NCI-H446 treated with DMSO at 0.1 percent for 48 hours (cell line): Measurements from ENCODE around the gene XPO5.
A peak's percentile ranks its signal among the peaks of the same experiment; 100 is the strongest.
"Not testable (repeated sequence)": the region's sequence is repeated elsewhere in the genome, so short reads cannot be mapped to it uniquely, and the experiment has no call there.

Experiments used
- DNase-seq: peaks from one replicate; lab custom pipeline; 2025; lab: John Stamatoyannopoulos, UW

Gene XPO5

DNA sequence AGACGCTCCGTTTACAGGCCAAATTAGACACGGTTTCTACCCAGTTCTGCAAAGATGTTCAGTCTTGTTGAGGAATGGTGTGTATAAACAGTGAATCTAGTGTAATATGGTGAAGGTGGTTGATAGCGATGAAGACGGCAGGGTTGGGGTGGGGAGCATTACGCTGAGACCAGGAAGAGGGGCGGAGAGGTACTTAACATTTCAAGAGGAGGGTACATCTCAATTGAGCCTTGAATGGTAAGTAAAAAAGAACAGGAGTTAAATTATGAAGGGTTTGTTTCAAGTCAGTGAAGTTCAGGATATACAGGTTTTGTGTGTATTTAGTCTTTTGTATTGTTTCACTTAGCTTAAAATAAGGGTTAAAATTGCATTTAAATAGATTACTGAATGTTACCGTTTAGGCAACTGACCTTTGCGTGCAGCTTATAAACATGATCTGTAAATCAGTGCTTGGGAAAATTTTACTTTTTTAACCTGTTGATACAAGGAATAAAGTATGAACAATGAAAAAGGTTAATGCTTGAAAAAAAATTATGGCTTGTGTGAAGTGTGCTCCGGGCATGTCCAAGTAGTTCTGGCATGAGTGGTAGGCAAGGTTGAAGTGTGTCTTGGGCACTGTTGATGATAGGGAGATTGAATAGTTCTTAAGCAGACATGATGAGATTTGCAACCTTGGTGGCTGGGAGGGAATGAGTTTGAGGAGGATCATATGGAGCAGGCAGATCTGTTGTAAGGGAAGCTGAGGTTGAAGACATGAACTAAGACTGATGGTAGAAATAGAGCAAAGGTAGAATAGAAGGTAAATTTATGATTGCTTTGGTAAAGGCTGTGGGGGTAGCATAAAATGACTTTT is 58.1 kb downstream of the XPO5 start:
- no peak for DNase-seq

DNA sequence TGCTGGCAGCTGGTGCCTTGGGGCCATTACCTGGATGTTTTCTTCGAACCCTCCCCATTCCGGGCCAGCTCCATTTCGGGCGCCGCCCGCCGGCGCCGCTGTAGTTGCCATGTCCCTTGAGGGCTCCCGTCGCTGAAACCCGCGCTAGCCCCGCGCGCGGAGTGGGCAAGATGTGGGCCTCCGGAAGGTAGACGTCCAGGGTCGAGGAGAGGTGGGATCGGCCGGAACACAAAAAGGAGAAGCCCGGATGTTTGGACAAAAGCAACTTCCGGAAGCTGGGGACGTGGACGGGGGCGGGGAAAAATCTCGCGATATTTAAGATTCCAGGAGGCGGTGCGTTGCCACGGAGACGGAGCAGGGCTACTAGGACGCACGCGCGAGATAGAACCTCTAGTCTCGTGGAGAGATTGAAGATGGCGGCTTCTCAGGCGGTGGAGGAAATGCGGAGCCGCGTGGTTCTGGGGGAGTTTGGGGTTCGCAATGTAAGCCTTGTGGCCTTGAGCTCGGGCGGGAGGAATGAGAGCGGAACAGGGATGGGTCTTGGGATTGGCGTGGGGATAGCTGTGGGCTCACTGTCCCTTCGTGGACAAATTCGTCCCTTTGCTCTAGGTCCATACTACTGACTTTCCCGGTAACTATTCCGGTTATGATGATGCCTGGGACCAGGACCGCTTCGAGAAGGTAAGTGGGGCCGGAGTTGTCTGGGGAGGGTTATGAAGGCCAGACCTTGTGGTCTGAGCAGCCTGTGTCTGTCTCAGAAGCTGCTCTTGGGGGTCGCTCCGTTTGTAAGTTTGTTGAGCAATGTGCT is 58.9 kb downstream of the XPO5 start, which contains the start of the genes POLR1C and YIPF3:
TSS of gene POLR1C (plus strand) at position 393 of the 808 bp plus-strand sequence. CDS start at position 414, 21 bp downstream.
TSS of gene YIPF3 (minus strand) at position 230 of the 808 bp plus-strand sequence. CDS start at position 111, 119 bp downstream.
- DNase-seq, result peak; percentile 95

GRCh38 chr6:43516367-43516696 is 59.5 kb downstream of the XPO5 start:
- no peak for DNase-seq

GRCh38 chr6:43515808-43516207 is 60.0 kb downstream of the XPO5 start:
- no peak for DNase-seq

GRCh38 chr6:43511824-43512415 is 63.9 kb downstream of the XPO5 start:
- DNase-seq, result no peak

DNA sequence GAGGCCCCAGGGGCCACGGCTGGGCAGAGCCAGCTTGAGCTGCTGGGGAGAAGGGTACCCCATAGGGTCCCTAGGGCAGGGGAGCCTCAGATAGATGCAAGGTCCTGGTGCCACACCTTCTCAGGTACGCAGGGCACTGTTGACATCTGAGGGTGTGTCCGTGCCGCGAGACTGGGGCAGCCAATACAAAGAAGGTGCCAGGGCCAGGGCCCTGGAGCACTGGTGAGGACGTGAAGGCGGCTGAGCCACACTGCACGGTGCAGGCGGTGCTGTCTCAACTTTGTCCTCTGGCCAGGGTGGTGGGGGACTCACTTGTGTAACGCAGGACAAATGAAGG is 65.0 kb downstream of the XPO5 start:
- no peak for DNase-seq

DNA sequence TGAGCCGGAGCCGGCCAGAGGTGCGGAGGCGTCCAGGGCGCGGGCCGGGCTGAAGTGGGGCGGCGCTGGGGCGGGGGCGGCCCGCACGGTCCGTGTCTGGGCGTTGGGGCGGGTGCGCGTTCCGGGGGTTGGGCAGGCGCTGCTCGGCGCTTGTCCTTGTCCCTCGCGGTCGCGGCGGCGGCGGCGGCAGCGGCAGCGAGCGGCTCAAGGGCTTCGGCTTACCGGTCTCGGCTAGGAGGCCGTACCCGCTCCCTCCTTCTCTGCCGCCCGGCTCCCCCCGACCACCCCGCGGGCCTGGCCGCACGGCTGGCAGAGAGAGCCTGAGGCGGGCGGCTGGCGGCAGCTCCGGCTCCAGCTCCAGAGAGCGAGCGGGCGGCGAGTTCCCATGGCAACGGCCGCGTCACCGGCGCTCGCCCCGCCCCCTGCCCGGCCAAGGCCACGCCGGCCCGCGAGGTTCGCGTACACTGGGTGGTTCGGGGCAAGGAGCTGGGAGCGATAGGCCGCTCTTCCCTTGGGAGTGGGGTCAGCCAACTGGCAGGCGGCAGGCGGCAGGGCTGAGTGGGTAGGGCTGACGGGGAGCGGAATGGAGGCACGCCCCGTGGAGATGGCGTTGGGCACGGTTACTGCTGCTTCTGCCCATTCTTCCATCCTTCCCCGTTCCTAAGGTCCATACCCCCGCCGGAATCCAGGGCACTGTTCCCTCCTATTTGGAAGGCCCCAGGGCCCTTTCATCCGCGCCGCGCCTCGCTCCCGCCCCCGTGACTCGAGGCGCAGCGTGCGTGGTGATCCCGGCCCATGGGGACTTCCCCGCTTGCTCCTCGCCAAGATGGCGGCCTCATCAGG is 65.6 kb downstream of the XPO5 start, which contains the start of gene LRRC73:
TSS of gene LRRC73 (minus strand) at position 363 of the 843 bp plus-strand sequence. CDS start 561 bp downstream, outside the sequence.
- no peak for DNase-seq

DNA sequence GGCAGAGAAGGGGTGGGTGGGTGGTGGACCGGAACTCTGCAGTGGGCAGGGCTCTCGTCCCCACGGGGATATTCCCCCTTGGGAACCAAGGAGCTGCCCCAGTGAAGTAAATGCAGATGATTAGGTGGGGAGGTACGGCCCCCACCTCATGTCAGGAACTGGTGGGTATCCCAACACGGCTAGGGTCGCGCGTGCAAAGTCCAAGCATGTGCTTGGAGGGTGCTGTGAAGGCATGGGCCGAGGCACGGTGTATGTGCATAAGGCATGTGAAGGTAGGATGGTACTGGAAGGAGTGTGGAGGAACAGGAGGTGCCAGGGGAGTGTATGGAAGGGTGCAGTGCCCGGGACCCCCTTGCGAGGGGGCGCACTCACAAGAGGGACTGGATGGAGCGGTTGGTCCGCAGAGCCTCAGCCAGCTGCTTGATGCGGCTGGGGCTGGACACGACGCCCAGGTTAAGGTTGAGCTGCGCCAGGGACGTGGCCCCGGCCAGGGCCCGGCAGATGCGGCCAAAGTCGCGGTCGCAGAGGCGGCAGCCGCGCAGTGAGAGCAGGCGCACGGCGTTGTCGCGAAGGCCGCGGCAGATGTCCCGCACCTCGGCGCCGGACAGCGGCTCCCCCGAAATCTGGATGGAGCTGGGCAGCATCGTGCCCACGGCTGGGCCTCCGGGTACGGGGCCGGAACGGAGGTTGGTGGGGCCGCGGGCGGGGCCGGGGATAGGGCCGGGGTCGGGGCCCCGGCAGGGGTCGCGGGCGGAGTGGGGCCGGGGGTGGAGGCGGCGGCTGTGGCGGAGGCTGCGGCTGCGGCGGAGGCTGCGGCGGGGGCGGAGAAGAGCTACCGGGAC is 66.5 kb downstream of the XPO5 start:
- DNase-seq, result no peak

GRCh38 chr6:43508481-43509141 is 67.2 kb downstream of the XPO5 start:
- DNase-seq, result no peak

DNA sequence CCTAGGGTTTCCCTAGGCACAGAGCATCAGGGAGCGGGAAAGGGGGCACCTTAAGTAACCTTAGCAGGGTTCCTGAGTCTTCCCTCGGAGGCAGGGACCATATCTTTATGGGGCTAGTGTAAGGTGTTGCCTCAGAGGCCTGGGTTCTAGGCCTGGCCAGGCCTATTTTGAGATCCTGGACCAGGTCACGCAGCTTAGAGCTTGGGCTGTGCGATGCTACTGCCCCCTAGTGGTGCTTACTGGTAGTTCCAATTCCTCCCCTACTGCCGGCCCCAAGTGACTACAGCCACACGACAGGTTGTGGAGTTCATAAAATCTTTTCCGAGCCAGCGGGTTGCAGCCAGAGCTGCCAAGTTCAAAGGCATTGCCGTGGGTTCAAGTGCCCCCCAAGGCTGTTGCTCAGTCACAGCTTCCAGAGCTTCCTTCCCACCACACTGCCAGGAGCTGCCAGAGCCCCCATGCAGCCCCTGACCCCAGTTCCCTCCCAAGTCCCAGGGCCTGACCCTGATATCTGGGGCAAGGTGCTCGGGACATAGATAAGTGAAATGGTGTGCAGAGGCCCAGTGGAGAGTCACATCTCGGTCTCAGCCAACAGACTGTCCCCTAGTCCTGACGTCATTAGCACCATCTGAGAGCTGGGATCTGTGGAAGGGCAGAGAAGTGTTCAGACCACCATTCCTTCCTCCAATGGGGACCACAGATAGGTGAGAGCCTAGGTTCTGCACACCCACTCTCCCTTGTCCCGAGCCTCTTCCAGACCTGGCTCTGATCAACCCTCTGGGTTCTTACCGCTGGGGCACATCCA is 69.0 kb downstream of the XPO5 start:
- peak; percentile 17 for DNase-seq

- DNase-seq, result no peak
Observed at GRCh38 chr6:43506171-43506570, 69.7 kb downstream of the XPO5 start.

DNA sequence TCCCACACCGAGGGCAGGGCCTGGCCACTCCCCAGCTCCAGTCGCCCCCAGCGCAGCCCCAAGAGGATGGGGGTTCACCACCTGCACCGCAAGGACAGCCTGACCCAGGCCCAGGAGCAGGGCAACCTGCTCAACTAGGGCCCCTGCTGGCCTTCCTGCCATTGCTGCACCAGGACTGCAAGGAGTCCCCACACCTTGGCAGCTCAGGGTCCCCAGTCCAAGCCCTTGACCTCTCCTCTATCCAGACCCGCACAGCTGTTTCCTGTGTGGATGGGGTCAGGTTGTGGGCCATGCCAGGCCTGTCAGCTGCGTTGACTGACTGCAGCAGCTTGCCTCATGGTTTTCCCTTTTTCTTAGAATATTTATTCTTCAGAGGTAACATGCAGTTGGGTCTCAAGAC is 70.1 kb downstream of the XPO5 start:
- no peak for DNase-seq

GRCh38 chr6:43504756-43505593 is 70.9 kb downstream of the XPO5 start:
- no peak for DNase-seq

- no peak for DNase-seq
Observed at GRCh38 chr6:43503443-43503842, 72.4 kb downstream of the XPO5 start.

DNA sequence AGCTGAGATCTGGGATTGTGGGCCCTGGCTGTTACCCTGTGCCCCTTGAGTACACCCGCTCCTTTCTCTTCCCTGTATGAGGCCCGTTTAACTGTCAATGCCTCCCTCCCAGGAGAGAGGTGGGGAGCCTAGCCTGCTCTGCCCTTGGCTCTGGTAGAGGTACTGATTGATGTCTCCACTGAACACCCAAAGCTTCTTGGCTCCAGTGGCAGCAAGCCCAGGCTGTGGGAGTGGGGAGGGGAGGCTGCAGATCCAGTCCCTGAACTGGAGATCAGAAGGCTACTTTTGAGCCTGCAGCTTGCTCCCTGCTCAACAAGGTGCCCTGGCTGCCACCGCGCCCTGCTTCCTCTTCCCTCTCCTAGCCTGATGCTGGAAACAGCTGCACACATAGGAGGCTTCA is 73.2 kb downstream of the XPO5 start:
- no peak for DNase-seq

DNA sequence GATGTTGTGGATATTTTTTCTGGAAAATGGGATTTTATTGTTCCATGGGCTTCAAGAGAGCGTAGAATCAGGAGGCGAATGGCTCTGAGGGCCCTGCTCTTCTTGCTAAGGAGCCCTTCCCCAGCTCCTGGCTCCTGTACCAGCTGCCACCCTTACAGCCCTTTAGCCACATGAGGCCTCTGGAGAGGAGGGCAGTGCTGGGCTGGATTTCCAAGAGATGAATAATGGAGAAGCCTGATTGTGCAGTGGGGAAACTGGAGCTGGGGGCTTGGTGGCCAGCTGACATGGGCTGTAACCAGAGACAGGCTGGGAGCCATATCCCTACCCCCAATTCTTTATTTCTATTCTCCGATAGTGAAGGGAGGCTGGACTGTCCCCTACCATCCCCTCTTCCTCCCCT is 74.9 kb downstream of the XPO5 start:
- DNase-seq, result no peak

GRCh38 chr6:43499028-43499815 is 76.6 kb downstream of the XPO5 start:
- DNase-seq, result no peak

DNA sequence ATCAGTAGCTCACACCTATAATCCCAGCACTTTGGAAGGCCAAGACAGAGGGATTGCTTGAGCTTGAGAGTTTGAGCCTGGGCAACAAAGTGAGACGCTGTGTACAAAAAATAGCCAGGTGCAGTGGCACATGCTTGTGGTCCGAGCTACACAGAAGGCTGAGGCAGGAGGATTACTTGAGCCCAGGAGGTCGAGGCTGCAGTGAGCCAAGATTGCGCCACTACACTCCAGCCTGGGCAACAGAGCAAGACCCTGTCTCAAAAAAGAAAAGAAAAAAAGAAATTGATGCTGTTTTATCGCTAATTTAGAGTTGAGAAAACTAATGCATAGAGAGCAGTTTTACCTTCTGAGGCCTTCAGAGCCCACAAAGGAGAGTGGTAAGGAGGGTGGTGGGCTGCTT is 77.5 kb downstream of the XPO5 start:
- not testable (repeated sequence) for DNase-seq
